ENCODE data around the gene ATP6V1C2.

Gene ATP6V1C2

GRCh38 chr2:10826625-10827024 is 105.2 kb downstream of the ATP6V1C2 start:
- no peak overlapping the region for H3K4me3 ChIP-seq (ENCODE audit: low read depth, low read length, poor library complexity, severe bottlenecking)
- H3K9ac ChIP-seq (ENCODE audit: low read length), result no peak overlapping the region
- H3K9me3 ChIP-seq (ENCODE audit: low read length), result no peaks in the 10 kb centered on the region
- H3K27ac ChIP-seq (ENCODE audit: low read depth, low read length, poor library complexity, severe bottlenecking), result no peak overlapping the region
- no peaks in the 10 kb centered on the region for H3F3A ChIP-seq (ENCODE audit: insufficient read depth, low read length)
- H4K20me1 ChIP-seq (ENCODE audit: insufficient read depth, low read length), result no peaks in the 10 kb centered on the region
- H2AFZ ChIP-seq (ENCODE audit: low read length), result no peak overlapping the region
- H3K4me2 ChIP-seq (ENCODE audit: low read length), result no peak overlapping the region
- H3K27me3 ChIP-seq (ENCODE audit: insufficient read depth, low read length), result peaks cover 16% of the 10 kb centered on the region
- TF ChIP-seq CTCF (IDR thresholded peaks at IDR 0.05; ENCODE audit: low read length) (no peak), EZH2 (IDR thresholded peaks at IDR 0.05; ENCODE audit: borderline replicate concordance, low read length) (no peak)
- H3K79me2 ChIP-seq (ENCODE audit: insufficient read depth, low read length), result no peaks in the 10 kb centered on the region
- no peaks in the 10 kb centered on the region; the same call in 1 of the 2 replicates for H3K36me3 ChIP-seq (ENCODE audit: insufficient read depth, low read length)
- no peaks in the 10 kb centered on the region for H3K4me1 ChIP-seq (ENCODE audit: insufficient read depth, low read length, severe bottlenecking)
- H3K9me2 ChIP-seq (ENCODE audit: low read depth, low read length), result no peaks in the 10 kb centered on the region

DNA sequence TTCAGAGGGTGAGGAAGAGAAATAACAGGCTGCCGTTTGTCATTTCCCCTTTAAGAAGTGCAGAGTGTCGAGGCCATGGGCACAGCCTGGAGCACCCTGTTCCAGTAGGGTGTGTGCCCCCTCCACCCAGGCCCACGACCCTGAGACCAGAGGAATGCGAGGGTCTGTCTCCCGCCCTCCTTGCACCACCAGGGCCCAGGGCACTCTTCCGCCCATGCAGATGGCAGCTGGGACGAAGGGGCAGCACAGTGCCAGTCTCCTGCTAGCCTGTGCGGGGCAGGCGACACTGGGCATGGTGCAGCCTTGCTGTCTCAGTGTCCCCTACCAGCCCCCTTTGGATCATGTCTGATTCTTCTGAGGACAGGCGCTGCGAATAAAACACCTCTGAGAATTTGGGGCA is 106.9 kb downstream of the ATP6V1C2 start:
- H3K4me2 ChIP-seq (ENCODE audit: low read length), result no peak overlapping the region
- no peak overlapping the region for H3K9ac ChIP-seq (ENCODE audit: low read length)
- no peaks in the 10 kb centered on the region for H4K20me1 ChIP-seq (ENCODE audit: insufficient read depth, low read length)
- no peaks in the 10 kb centered on the region for H3K9me2 ChIP-seq (ENCODE audit: low read depth, low read length)
- H3K4me1 ChIP-seq (ENCODE audit: insufficient read depth, low read length, severe bottlenecking), result no peaks in the 10 kb centered on the region
- no peaks in the 10 kb centered on the region for H3K79me2 ChIP-seq (ENCODE audit: insufficient read depth, low read length)
- H3K9me3 ChIP-seq (ENCODE audit: low read length), result no peaks in the 10 kb centered on the region
- H3K27me3 ChIP-seq (ENCODE audit: insufficient read depth, low read length), result peaks cover 16% of the 10 kb centered on the region
- no peak overlapping the region for H2AFZ ChIP-seq (ENCODE audit: low read length)
- no peak overlapping the region for H3K4me3 ChIP-seq (ENCODE audit: low read depth, low read length, poor library complexity, severe bottlenecking)
- no peaks in the 10 kb centered on the region for H3F3A ChIP-seq (ENCODE audit: insufficient read depth, low read length)
- no peaks in the 10 kb centered on the region; the same call in 1 of the 2 replicates for H3K36me3 ChIP-seq (ENCODE audit: insufficient read depth, low read length)
- TF ChIP-seq EZH2 (IDR thresholded peaks at IDR 0.05; ENCODE audit: borderline replicate concordance, low read length) (no peak), CTCF (IDR thresholded peaks at IDR 0.05; ENCODE audit: low read length) (no peak)
- no peak overlapping the region for H3K27ac ChIP-seq (ENCODE audit: low read depth, low read length, poor library complexity, severe bottlenecking)

- H3K9me3 ChIP-seq (ENCODE audit: low read length), result no peaks in the 10 kb centered on the region
- no peak overlapping the region for H3K4me2 ChIP-seq (ENCODE audit: low read length)
- H3K9ac ChIP-seq (ENCODE audit: low read length), result no peak overlapping the region
- no peaks in the 10 kb centered on the region for H3K9me2 ChIP-seq (ENCODE audit: low read depth, low read length)
- H3K36me3 ChIP-seq (ENCODE audit: insufficient read depth, low read length), result no peaks in the 10 kb centered on the region; the same call in 1 of the 2 replicates
- no peak overlapping the region for H2AFZ ChIP-seq (ENCODE audit: low read length)
- H3K27ac ChIP-seq (ENCODE audit: low read depth, low read length, poor library complexity, severe bottlenecking), result no peak overlapping the region
- no peaks in the 10 kb centered on the region for H4K20me1 ChIP-seq (ENCODE audit: insufficient read depth, low read length)
- H3K4me3 ChIP-seq (ENCODE audit: low read depth, low read length, poor library complexity, severe bottlenecking), result no peak overlapping the region
- H3K4me1 ChIP-seq (ENCODE audit: insufficient read depth, low read length, severe bottlenecking), result no peaks in the 10 kb centered on the region
- H3K27me3 ChIP-seq (ENCODE audit: insufficient read depth, low read length), result peaks cover 12% of the 10 kb centered on the region
- TF ChIP-seq CTCF (IDR thresholded peaks at IDR 0.05; ENCODE audit: low read length) (no peak), EZH2 (IDR thresholded peaks at IDR 0.05; ENCODE audit: borderline replicate concordance, low read length) (no peak)
- no peaks in the 10 kb centered on the region for H3F3A ChIP-seq (ENCODE audit: insufficient read depth, low read length)
- H3K79me2 ChIP-seq (ENCODE audit: insufficient read depth, low read length), result no peaks in the 10 kb centered on the region
Observed at GRCh38 chr2:10829299-10829698, 107.9 kb downstream of the ATP6V1C2 start.
